ENCODE results near the gene KCTD5.
A peak's percentile ranks its signal among the peaks of the same experiment; 100 is the strongest.
"Not testable (repeated sequence)": the region's sequence is repeated elsewhere in the genome, so short reads cannot be mapped to it uniquely, and the experiment has no call there.

Gene KCTD5

DNA sequence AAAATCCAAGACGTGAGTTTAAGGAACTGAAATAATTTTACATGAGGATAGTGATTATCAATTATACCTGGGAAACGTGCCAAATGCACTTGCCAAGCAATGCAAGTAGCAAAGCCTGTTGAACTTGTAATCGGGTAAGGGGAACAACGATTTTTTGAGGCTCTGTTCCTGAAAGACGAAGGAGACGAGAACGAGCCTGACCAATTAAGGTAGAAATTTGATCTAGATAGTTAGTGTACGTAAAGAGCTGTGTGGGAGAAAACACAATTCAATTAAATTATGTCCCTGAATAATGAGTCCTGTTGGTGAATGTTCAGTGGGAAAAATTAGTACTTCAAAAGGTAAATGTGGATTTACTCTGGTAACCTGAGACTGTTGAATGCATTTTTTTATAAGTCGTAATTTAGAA, 17.7 kb upstream of the KCTD5 start:
- peak in 1 of 2 experiments; percentile 42 for DNase-seq
- TF ChIP-seq GATA1 (IDR thresholded peaks at IDR 0.05; ENCODE audit: low read depth, low read length) (no peak), POLR2A (IDR thresholded peaks at IDR 0.05; ENCODE audit: low read length) (no peak)

DNA sequence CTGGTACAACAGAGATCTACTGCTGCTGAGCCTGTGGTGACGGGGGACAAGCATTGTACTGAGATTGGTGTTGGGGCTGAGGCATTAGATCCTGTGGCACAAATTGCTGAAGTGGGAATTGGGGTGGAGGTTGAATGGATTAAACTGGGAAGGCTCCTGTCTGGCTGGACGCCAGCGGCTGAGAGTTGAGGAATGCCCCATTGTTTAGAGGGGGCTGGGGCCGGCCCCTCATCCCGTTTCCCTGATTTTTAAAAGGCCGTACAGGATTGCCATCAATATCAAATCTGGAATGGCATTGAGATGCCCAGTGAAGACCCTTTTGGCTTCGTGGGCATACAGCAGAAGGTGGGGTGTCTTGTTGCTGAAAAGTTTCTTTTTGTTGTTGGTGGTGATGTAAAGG, 15.7 kb upstream of the KCTD5 start:
- DNase-seq: not testable (repeated sequence)

GRCh38 chr16:2669587-2669986, 12.7 kb upstream of the KCTD5 start:
- DNase-seq: not testable (repeated sequence)

DNA sequence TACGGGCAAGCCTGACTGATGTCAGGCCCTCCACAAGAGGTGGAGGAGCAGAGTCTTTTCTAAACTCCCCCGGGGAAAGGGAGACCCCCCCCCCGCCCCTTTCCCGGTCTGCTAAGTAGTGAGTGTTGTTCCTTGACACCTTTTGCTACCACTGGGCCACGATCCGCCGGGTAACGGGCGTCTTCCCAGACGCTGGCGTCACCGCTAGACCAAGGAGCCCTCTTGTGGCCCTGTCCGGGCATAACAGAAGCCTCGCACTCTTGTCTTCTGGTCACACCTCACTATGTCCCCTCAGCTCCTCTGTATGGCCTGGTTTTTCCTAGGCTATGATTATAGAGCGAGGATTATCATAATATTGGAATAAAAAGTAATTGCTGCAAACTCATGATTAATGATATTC, 12.3 kb upstream of the KCTD5 start:
- peak; percentile 68 to 78 for DNase-seq

- DNase-seq: peak; percentile 31 to 36
These were observed 11.1 kb upstream of the KCTD5 start for GRCh38 chr16:2671193-2671592.

DNA sequence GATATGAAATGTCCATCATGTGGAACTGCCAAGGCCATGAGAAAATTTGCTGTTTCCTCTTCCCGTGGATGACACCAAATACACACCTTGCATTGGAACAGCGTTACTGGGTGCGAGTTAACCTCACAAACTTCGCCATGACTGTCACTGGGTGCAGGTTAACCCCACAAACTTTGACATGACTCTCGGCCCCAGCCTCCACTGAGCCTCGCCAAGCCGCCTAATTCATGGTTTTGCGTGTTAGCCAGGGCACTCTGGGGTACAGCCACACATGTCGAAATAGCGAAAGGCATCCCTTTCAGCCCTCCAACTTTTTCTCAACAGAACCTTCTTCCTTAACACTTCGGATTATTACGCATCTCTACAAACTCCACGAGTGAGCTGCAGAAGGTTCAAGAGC, 10.6 kb upstream of the KCTD5 start:
- no peak for TF ChIP-seq POLR2A (IDR thresholded peaks at IDR 0.05; ENCODE audit: low read length)
- no peak for TF ChIP-seq GATA1 (IDR thresholded peaks at IDR 0.05; ENCODE audit: low read depth, low read length)

GRCh38 chr16:2673066-2673999, 9.0 kb upstream of the KCTD5 start:
- TF ChIP-seq GATA1 (IDR thresholded peaks at IDR 0.05; ENCODE audit: low read depth, low read length) (no peak), POLR2A (IDR thresholded peaks at IDR 0.05; ENCODE audit: low read length) (peak; percentile 43)
- DNase-seq: peak; percentile 98 to 99

More for the DNA sequence above, 10.6 kb upstream of the KCTD5 start:
- no peak for DNase-seq

DNA sequence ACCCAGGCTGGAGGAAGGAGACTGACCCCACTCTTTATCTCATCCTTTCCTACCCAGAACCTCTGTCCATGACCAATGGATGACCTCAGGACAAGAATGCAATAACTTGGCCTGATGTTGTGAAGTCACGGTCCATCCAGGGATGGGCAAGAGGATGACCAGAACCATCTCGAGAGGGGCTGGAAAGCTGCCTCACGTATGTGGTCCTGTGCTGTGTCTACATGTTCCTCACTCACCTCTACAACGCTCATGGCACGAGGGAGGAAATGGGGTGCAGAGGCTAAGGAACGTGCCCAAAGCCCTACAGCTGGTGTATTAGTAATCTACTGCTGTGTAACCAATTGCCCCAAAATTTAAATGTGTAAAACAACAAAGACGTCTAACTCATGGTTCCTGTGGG, 7.3 kb upstream of the KCTD5 start:
- TF ChIP-seq POLR2A (IDR thresholded peaks at IDR 0.05; ENCODE audit: low read length) (no peak), GATA1 (IDR thresholded peaks at IDR 0.05; ENCODE audit: low read depth, low read length) (no peak)
- DNase-seq: no peak

GRCh38 chr16:2675714-2676113, 6.6 kb upstream of the KCTD5 start:
- no peak for TF ChIP-seq POLR2A (IDR thresholded peaks at IDR 0.05; ENCODE audit: low read length)
- TF ChIP-seq GATA1 (IDR thresholded peaks at IDR 0.05; ENCODE audit: low read depth, low read length): no peak
- DNase-seq: no peak

- not testable (repeated sequence) for DNase-seq
These were observed 5.4 kb upstream of the KCTD5 start for GRCh38 chr16:2676937-2677336.

GRCh38 chr16:2678206-2678965, 3.9 kb upstream of the KCTD5 start:
- DNase-seq: not testable (repeated sequence)

GRCh38 chr16:2679902-2680301, 2.4 kb upstream of the KCTD5 start:
- DNase-seq: peak; percentile 50 to 58

- peak; percentile 60 to 75 for DNase-seq
These were observed 2.0 kb upstream of the KCTD5 start for GRCh38 chr16:2680360-2680759.

DNA sequence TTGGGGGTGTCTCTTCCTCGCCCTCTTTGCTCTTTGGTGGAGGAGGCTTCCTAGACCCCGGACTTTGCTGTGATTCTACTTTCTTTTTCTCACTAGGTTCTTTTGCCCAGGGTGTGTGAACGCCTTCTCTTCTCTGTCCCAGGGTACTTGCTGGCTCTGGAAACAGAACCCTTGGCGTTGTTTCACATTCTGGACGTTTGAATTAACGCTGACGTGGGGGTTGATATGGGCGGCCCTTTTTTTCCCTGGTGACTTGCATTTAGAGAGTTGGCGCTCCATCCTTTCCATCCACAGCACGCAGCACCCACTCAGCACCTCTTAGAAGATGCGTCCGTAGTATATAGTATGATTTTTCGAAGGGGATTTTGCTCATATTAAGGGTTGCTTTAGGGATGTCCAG, 718 bp downstream of the KCTD5 start:
- DNase-seq: peak; percentile 43 to 55

GRCh38 chr16:2686075-2686474, 3.8 kb downstream of the KCTD5 start:
- not testable (repeated sequence) for DNase-seq

DNA sequence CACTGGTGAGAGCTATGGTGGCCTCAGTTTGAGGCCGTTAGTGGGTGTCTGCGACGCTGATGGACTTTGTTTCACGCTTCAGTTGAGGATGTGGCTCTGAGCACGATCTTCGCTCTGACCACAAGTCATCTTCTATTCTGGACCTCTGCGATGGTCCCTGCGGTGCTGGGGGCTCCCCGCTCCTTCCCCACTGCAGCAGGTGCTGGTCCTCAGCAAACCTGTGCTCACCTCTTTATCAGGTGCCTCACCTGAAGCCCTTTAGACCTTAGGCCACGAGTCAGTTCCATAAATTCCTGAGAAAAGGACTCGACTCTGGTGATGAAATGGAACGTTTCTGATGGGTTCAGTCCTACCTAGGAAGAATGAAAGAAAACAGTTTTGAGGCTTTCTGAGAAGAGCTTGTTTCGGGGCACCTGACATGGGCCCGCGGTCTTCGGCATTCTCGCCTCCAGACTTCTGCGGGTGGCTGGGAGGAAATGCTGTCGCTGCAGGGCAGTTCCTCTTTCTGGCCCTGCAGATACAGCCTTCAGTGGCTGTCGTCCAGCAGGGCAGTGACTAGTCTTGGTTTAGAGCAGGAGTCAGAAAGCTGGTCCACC, 4.7 kb downstream of the KCTD5 start:
- peak; percentile 41 to 45 for DNase-seq

More for the DNA sequence above, 4.7 kb downstream of the KCTD5 start:
- TF ChIP-seq GATA1 (IDR thresholded peaks at IDR 0.05; ENCODE audit: low read depth, low read length): no peak
- TF ChIP-seq POLR2A (IDR thresholded peaks at IDR 0.05; ENCODE audit: low read length): no peak
